NCI-H1930 (cell line): ENCODE results near the gene ETV6.

Experiments used
- DNase-seq, 2 experiments: peaks; one replicate each; lab custom pipeline; 2025; lab: John Stamatoyannopoulos, UW

Gene ETV6

DNA sequence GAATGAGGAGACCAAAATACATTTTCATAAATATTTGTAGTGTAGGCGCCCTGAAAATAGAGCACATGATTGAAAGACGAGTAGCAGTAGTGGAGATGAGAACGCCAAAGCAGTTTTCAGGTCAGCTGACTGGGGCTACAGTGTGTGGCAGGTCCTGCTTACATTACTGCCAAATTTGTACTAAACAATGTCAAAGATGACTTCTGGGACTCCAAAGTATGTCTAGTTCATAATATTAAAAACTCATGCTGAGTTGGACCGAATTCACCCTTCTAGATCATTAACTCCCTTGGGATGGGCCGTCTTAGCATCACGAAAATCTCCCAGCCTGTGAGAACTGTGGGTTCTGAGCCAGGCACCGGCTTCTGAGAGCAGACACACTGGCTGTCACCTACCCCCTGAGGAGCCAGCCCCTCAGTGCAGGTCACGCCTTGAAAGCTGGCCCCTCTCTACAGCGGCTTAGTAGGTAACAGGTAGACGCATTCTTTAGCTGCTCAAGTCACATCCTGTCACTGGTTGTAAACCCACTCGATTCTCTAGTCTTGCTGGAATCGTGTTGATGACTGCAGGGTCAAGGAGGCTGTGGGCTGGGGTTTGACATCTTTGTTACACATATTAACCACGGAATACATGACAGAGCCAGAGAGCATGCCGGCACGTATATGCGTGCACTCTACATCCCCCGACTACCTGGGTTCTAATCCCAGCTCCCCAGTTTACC lies 210.4 kb downstream of the ETV6 start:
- no peak for DNase-seq

DNA sequence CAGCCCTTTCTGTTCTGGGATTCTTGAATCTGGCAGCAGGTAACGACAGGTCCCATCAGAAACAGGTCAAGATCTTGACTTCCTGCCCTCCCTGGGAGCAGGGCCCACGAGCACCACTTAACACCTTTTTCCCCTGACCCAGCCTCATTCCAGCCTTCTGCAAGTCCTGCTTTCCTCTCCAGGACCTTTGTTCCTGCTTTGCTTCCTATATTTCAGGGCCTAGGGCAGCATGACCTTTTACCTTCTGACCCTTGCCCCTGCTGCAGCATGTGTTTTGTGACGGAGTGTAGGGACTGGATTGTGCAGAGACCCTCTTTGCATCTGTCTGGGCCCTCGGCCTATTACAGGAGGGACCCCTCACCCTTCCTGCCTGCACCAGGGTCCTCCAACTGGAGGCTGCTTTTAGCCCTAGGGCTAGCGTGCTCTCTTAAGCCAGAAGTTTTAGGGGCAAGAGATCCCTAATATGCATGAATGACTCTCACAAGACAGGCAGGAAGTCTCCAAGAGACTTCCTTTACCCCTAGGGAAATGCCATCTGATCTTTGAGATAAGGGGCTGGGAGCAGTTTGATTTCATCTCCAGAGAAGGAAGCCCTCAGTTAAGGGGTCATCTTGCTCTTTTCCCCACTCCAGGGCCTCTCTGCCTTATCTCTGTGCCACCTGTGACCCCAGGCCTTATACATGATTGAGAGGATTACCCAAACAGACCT lies 211.8 kb downstream of the ETV6 start:
- DNase-seq, result no peak

DNA sequence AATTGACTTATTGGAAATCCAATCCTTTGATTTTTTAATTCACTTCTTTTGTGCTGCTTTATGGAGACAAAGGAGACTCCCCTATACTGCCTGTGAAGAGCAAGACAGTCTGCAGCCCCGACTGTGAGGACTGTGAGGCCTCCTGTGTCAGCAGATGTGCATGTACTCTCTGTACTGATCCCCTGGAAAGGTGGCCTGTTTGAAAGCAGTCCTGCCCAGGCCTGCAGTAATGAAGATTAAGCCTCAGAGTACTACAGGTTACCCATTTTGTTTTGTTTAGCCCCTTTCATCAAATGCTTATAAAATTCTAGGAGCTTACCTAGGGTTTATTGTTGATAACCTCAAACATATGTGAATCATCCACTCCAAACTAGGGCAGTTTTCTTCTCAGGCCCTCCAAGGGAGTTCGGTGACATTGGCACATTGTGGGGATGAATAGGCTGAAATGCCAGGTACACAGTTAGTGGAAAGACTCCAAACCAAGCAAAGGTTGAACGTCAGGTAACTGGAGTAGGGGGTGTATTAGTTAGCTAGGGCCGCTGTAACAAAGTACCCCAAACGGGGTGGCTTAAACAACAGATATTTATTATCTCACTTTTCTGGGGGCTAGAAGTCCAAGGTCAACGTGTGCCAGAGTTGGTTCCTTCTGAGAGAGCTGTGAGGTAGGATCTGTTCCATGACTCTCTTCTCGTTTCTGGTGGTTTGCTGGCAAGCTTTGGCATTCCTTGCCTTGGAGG lies 212.6 kb downstream of the ETV6 start:
- DNase-seq, result no peak

DNA sequence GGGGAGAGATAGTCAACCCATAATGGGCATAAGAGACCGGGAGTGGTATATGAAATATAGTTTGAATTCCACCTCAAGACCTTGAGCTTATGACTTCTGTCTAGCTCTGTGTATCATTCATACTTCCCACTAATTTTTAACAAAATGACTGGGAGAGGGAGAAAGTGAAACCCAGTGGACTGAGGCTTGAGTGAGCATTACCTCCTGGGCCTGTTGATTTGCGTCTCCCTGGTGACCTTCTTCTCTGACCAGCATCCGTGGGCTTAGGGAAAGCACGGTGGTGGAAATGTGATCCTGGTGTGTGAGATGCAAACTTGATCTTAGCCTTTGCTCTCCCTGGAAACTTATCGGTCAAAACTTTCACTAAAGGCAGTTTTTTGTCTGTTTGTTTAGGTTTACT lies 213.3 kb downstream of the ETV6 start:
- no peak for DNase-seq

DNA sequence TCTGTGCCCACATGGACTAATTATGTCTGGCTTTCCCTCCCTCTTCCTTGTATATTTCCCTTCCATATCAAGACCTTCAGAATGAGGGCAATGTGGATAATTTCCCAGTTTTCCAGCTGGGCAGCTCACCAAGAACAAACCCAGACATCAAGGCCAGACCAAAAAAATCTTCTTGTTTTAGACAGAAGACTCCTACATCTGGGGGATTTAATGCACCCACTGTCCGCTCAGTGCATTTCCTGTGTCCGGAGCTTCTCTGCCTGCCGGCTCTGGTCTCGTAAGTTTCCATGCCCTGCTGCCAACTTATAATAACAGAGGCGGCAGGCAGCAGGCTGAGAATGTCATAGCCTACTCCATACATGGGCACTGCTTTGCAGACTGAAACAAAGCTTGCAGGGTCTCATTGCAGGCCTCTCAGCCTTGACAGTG lies 214.0 kb downstream of the ETV6 start:
- DNase-seq, result no peak

DNA sequence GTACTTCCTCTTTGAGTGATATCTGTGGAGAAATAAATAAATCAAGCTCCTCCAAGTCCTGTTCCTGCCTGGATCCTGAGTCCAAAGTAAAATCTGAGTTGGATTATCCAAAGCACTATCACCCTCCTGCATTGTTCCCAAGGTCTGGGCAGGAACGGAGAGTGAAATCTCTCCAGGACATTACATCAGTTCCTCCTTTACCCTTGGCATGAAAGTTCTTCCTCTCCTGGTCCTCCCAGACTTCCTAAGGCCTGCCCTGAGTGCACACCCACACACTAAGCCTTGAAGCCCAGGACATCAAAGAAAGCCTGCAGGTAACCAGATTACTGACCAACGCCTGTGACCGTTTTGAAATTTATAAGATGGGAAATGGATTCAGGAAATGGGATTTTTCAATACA lies 214.5 kb downstream of the ETV6 start:
- no peak for DNase-seq

DNA sequence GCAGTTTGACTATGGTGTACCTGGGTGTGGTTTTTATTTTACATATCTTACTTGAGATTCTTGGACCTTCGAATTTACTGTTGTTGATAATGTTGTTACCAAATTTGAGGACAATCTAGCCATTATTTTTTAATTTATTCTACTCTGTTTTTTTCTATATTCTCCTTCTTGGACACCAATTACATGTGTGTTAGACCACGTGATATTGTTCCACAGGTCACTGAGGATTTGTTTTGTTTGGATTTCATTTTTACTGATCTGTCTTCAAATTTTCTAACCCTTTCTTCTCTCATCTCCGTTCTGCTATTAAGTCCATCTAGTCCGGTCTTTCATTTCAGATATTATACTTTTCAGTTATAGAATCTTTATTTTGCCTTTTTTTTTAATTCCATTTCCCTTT lies 216.3 kb downstream of the ETV6 start:
- no peak for DNase-seq

DNA sequence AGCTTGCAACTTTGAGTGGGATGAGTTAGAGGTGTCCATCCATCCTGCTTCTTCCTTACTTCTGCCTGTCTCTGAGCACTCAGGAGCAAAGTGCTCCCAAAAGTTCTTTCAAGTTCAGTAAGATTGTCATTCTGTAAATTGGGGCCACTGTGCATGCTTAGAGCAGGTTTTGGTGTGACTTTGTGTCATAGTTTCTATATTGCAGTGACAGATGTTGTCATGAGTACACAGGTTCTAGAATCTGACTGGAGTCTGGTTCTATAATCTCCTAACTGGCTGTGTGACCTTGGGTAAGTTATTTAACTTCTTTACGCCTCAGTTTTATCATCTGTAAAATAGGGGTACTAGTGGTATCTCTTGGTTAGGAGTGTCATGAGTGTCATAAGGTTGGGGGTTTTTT lies 218.6 kb downstream of the ETV6 start:
- DNase-seq, result no peak

DNA sequence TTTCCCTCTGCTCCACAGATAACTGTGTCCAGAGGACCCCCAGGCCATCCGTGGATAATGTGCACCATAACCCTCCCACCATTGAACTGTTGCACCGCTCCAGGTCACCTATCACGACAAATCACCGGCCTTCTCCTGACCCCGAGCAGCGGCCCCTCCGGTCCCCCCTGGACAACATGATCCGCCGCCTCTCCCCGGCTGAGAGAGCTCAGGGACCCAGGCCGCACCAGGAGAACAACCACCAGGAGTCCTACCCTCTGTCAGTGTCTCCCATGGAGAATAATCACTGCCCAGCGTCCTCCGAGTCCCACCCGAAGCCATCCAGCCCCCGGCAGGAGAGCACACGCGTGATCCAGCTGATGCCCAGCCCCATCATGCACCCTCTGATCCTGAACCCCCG lies 219.9 kb downstream of the ETV6 start:
- no peak for DNase-seq

DNA sequence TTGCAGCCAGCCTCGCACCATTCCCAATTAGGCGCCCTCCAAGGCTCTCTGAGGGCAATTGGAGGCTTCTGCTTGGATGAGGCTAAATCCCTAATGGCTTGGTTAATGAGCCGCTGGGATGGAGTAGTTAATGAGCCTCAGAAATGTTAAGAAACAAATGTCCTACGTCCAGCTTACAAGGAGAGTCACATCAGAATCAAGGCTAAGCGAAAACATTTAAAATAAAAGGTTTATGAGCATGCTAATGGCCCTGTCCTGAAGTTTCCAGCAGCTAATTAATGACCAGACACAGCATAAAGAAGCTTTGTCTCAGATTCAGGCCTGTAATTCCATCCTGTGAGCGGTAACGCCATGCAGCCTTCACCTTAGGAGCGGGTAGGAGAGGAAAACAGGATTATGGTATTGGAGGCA lies 220.6 kb downstream of the ETV6 start:
- no peak for DNase-seq

DNA sequence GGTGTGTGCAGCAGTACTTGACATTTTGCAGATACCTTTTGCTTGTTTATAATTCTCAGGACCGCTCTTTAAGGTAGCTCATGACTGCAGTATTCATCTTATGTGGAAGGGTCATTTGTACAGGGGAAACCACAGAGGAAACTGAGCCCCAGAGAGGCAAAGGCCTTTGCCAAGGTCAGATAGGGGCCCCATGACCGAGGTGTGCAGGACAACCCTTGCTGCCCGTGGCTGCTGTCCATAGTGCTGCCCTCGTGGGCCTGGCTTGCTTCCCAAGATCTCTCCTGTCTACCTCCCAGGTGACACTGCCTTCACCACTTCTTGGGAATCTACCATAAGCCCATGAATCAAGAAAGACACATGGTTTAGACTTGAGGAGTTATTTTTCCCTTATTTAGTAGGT lies 222.6 kb downstream of the ETV6 start:
- DNase-seq, result no peak

DNA sequence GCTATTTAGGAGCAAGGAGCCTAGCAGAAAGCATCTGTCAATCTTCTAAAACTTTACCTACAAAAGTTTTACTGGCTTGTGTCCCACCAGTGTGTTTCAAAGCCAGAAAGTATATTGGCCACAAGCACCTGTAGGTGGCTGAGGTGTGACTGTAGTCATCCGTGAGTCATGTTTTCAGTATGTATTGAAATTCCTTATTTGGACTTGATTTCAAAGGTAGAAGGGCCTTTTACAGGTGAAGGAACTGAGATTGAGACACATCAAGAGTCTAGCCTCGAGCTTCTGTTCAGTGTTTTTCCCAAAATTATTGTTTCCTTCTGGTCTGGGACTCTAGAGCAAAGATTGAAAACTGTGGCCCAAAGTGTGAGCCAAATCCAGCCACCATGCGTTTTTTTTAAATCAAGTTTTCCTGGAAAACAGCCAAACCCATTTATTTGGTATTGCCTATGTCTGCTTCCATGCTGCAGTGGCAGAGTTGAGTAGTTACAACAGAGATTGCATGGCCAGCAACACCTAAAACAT lies 226.0 kb downstream of the ETV6 start:
- no peak for DNase-seq

DNA sequence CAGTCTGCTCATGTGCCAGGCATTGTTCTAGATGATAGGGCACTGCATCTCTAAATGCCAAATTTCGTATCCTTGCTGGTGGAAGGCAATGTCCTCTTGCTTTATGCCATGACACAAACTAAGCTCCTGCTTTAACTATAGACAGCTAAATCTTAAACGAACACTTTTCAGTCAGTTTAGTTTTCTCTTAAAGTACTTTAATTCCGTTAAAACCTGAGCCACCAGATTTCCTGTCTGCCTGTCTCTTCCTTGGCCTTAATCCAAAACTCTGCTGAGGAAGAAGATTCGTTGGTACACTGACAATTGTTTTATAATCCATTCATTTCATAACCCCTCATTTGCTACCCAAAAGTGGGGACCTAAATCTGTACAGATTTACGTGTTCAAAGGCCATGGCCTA lies 226.8 kb downstream of the ETV6 start:
- no peak for DNase-seq

DNA sequence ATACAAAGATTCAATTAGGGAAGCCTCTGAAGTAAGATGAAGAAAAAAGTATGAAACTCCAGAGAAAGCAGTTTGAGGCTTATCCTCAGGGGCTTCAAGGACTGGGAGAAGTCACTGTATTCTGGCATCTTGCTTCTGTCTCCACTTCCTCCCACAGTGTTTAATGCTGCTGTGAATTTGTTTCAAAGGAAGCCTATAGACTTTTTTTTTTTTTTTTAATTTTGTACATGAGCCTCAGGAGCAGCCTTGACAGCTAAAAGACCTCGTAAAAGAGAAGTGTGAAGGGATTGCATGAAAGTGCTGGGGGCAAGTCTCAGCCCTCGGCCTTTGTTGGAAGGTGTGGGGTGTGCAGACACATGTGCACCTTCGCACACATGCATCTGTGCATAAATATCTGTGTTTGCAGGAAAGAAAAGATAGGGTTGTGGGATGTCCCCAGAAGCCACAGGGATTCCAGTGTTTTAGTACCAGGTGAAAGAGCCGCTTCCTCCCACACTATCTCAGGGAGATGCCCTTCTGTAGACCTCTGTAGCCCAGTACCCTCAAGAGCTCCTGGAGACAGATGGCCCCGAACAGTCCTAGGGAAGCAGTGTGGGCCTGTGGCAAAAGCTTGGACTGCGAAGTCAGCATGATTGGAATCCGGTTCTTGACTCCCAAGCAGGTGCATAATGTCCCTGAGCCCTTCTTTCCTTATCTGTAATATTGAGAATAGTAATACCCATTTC lies 227.8 kb downstream of the ETV6 start:
- DNase-seq, result no peak

DNA sequence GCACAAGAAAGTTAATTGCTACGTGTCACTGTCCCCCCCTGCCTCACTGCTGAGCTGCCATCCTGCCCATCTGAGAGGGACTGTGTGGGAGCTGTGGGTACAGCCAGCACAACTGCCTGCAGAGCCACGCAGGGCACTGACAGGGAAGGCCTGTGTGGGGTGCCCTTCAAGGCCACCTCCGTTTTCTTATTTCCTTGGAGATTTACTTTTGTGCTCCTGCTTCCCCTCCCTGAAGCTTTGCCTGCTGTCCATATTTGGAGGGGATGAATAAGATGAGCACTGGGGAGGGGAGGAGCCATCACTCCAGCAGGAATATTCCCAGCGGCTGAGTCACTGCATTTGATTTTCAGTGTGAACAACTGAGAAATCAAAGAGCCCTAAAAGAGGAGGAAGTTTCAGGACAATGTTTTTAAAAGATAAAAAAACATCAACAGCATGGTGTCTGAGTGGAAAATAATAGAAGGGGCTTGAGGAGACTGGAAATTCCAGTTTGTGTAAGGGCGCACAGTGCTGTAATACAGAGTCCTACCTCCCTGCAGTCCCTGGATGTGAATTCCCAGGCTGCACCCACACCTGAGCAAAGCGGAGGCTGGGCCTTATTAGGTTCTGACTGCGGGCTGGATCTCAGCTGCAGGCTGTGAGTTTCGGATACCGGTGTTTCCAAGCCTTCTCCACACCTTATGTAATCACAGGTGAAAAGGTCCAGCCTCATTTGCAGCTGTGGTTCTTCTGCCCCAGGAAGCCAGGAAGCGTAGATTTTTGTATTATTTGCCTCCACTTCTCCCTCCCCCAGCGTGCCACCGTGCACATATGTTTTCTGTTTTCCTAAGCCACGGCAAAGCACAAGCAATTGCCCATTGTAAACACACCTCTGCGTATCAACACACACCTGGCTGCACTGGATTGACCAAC lies 228.7 kb downstream of the ETV6 start:
- DNase-seq, result no peak

DNA sequence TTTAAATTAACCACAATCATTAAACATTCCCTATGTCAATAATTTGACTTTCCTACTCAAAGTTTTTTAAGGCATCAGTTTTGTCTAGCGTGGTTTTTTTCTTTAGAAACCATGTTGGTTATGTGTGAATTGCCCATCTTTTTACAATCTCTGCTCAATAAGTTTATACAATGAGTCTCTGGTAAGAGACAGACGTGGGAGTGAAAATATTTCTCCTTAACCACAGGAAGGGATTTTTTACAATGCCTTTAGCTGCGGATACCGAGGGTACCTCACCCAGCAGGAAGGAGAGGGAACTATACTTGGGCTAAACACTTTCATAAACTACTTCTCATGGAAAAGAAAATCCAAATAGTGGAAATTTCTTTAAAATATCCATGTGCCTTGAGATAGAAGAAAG lies 229.8 kb downstream of the ETV6 start:
- DNase-seq, result no peak

DNA sequence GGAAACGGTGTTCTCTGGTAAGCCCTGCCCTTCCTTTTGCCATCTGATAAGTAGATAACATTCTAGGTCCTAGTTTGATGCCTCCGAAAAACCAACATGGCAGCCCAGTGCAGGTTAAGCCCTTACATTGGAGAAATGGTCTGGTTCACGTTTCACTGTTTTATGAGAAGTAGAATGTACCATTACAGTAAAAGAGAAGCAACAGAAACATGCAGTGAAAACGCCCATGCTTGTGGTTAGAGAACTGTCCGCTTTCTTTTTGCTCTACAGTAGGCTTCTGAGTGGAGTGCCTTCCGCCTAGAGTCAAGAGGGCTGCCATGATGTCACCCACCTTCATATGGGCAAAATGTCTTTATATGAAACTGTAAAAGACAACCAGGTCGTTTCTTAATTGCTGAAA lies 230.9 kb downstream of the ETV6 start:
- no peak for DNase-seq

DNA sequence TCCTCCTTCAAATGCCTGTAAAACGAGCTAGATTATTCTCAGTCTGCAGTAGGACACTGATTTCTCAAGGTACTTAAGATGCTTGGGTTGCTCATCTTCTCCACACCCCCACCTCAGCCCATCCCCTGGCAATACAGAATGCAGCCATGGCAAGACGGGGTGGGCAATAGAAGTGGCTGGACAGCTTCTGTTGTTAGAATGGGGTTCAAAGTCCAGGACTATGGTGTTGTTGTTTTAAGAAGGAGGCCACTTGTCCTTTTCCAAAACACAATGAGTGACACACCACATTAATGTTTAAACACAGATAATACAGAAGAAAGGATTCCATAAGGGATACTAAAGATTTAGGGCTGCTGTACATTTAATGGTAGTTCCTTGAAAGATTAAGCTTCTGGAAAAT lies 232.4 kb downstream of the ETV6 start:
- no peak for DNase-seq

DNA sequence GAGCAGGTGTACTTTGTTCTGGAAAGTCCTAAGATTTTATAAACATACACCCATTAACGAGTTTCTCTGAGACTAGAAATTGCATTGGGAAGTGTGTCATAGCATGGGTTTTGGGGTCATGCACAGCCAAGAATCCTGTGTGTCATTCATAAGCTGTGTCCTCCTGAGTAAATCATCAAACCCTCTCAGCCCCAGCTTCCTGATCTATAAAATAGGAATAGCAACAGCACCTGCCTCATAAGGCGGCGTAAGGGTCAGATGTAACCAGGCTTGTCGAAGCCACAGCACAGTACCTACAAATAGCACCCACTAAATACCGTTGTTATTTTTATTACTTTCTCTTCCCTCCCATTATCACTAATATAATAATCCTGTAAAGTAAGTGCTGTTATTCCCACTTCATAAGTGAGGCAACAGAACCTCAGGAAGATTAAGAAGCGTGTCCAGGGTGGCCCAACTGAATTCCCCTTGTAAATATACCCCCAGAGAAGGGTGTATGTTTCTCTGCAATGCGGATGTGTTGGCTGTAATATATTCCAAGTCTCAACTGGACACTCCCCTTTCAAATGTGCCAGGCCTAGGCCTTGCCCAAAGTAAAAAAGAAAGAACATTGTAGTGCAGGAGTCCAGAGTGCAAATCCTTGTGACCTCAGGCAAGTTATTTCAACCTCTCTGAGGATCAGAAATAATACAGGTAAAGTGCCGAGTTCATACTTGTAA lies 233.0 kb downstream of the ETV6 start:
- no peak for DNase-seq

DNA sequence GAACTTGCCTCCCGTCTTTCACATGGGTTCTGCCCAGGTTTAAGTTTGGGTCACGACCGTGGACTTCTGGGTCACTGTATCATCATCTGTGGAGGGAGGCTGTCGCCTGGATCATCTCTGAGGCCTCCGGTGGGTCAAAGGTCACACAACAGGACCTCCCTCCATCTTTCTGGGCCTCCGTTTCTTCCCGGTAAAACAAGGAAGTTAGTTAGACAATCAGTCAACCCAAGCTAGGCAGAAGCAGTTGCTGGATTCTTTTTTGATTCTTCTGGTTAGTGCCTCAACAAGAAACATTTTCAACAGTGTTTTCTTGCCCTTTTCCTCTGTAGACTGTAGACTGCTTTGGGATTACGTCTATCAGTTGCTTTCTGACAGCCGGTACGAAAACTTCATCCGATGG lies 234.6 kb downstream of the ETV6 start:
- no peak for DNase-seq

DNA sequence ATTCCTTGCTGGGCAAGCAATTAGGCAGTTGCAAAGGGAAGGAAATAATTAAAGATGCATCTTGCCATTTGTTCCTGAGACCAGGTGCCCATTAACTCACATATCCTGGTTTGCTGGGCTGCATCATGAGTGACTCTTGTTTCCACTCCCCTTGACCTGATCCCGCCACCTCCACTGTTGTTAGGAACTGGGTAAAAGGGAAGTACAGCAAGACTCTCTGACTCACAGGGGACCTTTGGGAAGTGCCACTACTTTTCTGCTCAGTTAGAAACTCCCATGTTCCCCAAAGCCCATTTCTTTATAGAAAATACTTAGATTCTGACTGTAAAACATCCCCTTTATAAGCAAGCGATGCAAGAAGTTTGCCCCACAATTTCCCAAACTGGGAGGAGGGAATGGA lies 235.2 kb downstream of the ETV6 start:
- no peak for DNase-seq
